NCI-H2171 (cell line): ENCODE results near the gene MS4A6E.
A peak's percentile ranks its signal among the peaks of the same experiment; 100 is the strongest.
"Not testable (repeated sequence)": the region's sequence is repeated elsewhere in the genome, so short reads cannot be mapped to it uniquely, and the experiment has no call there.

Source experiments
- DNase-seq: peaks from one replicate; lab custom pipeline; 2025; lab: John Stamatoyannopoulos, UW

The MS4A6E gene

GRCh38 chr11:60336767-60337391 is 9.8 kb downstream of the MS4A6E start:
- DNase-seq = no peak

GRCh38 chr11:60338053-60338452 is 11.0 kb downstream of the MS4A6E start:
- no peak for DNase-seq

- DNase-seq = no peak
Measured at GRCh38 chr11:60339356-60339755, 12.3 kb downstream of the MS4A6E start.

- DNase-seq = no peak
Measured at GRCh38 chr11:60343094-60343704, 16.1 kb downstream of the MS4A6E start.

- DNase-seq = no peak
Measured at GRCh38 chr11:60344146-60344545, 17.1 kb downstream of the MS4A6E start.

GRCh38 chr11:60345489-60345888 is 18.4 kb downstream of the MS4A6E start:
- DNase-seq = no peak

- no peak for DNase-seq
Measured at GRCh38 chr11:60347084-60347797, 20.2 kb downstream of the MS4A6E start.

- no peak for DNase-seq
Measured at GRCh38 chr11:60348116-60348515, 21.1 kb downstream of the MS4A6E start.

GRCh38 chr11:60349990-60350389 is 22.9 kb downstream of the MS4A6E start:
- no peak for DNase-seq

- DNase-seq = no peak
Measured at GRCh38 chr11:60357771-60358170, 30.7 kb downstream of the MS4A6E start.

- no peak for DNase-seq
Measured at GRCh38 chr11:60360621-60361020, 33.6 kb downstream of the MS4A6E start.

GRCh38 chr11:60362241-60362640 is 35.2 kb downstream of the MS4A6E start:
- DNase-seq = no peak

GRCh38 chr11:60363542-60364470 is 36.8 kb downstream of the MS4A6E start:
- peak; percentile 29 for DNase-seq

- not testable (repeated sequence) for DNase-seq
Measured at GRCh38 chr11:60366262-60366904, 39.3 kb downstream of the MS4A6E start.

GRCh38 chr11:60367009-60367408 is 40.0 kb downstream of the MS4A6E start:
- no peak for DNase-seq

- no peak for DNase-seq
Measured at GRCh38 chr11:60367896-60368295, 40.8 kb downstream of the MS4A6E start.

- no peak for DNase-seq
Measured at GRCh38 chr11:60370252-60370810, 43.3 kb downstream of the MS4A6E start.

GRCh38 chr11:60370811-60371298 is 43.8 kb downstream of the MS4A6E start:
- no peak for DNase-seq

- DNase-seq = no peak
Measured at GRCh38 chr11:60371386-60371785, 44.3 kb downstream of the MS4A6E start.

- no peak for DNase-seq
Measured at GRCh38 chr11:60371854-60372253, 44.8 kb downstream of the MS4A6E start.

GRCh38 chr11:60372767-60373166 is 45.7 kb downstream of the MS4A6E start:
- no peak for DNase-seq
